Measurements from ENCODE around the gene MBD4. TPM values are rescaled to one million over a fixed set of nuclear protein-coding genes. Genes with fewer than 3 reads are reported as not detected.
A peak's percentile ranks its signal among the peaks of the same experiment; 100 is the strongest.
"Not testable (repeated sequence)": the region's sequence is repeated elsewhere in the genome, so short reads cannot be mapped to it uniquely, and the experiment has no call there.

MBD4 gene
- total RNA-seq, 4 donors from 2014 or later, result 22.9 to 35.2 (median 28.6) TPM

- Histone ChIP-seq H3K9me3 (no peaks in the 10 kb centered on the region), H3K27me3 (no peaks in the 10 kb centered on the region), H3K4me1 (peaks cover 11 to 21% of the 10 kb centered on the region in 2 donors), H3K27ac (no peak overlapping the region), H3K4me3 (replicated peaks in 1 of 3) (no peak overlapping the region), H3K36me3 (peaks cover 5 to 21% of the 10 kb centered on the region in 2 donors)
- 80 to 87% methylated on average over 6 of the region's 6 CpGs for WGBS, 2 donors
- intact Hi-C loops (cut with DNase I), result no loop called here
- no peak for DNase-seq
- TF ChIP-seq CTCF (IDR thresholded peaks at IDR 0.05) (no peak), POLR2A (IDR thresholded peaks at IDR 0.05) (no peak)
These were observed 46.5 kb downstream of the MBD4 start for GRCh38 chr3:129393271-129393670.

- H3K36me3 ChIP-seq, result peaks cover 5 to 21% of the 10 kb centered on the region in 2 donors
- intact Hi-C loops (cut with DNase I); H3K9me3 ChIP-seq; H3K27ac ChIP-seq; DNase-seq; H3K4me3 ChIP-seq (replicated peaks in 1 of 3); H3K27me3 ChIP-seq: not testable (repeated sequence)
- WGBS, 2 donors, result 74 to 78% methylated on average over 3 to 6 of the region's 8 CpGs
- H3K4me1 ChIP-seq, result peaks cover 9 to 26% of the 10 kb centered on the region in 2 donors
These were observed 47.5 kb downstream of the MBD4 start for GRCh38 chr3:129392106-129392887.

GRCh38 chr3:129391583-129391982, 48.2 kb downstream of the MBD4 start:
- Histone ChIP-seq H3K4me1 (peaks cover 13 to 30% of the 10 kb centered on the region in 2 donors), H3K36me3 (peaks cover 5 to 21% of the 10 kb centered on the region in 2 donors)
- intact Hi-C loops (cut with DNase I); H3K4me3 ChIP-seq (replicated peaks in 1 of 3); H3K27me3 ChIP-seq; H3K27ac ChIP-seq; DNase-seq; H3K9me3 ChIP-seq: not testable (repeated sequence)
- WGBS, 2 donors, result 82 to 92% methylated on average over 3 to 4 of the region's 4 CpGs

GRCh38 chr3:129389572-129389937, 50.2 kb downstream of the MBD4 start:
- intact Hi-C loops (cut with DNase I), result no loop called here
- Histone ChIP-seq H3K27me3 (no peaks in the 10 kb centered on the region), H3K4me3 (replicated peaks in 1 of 3) (no peak overlapping the region), H3K36me3 (peaks cover 5 to 21% of the 10 kb centered on the region in 2 donors), H3K9me3 (no peaks in the 10 kb centered on the region), H3K27ac (peak overlapping the region; percentile 37 to 81 (median 62)), H3K4me1 (peaks cover 13 to 30% of the 10 kb centered on the region in 2 donors)
- 82 to 87% methylated on average over 3 of the region's 3 CpGs for WGBS, 2 donors
- TF ChIP-seq CTCF (IDR thresholded peaks at IDR 0.05), result no peak
- TF ChIP-seq POLR2A (IDR thresholded peaks at IDR 0.05), result no peak
- no peak for DNase-seq

- DNase-seq; intact Hi-C loops (cut with DNase I); H3K4me3 ChIP-seq (replicated peaks in 1 of 3); H3K9me3 ChIP-seq; H3K27me3 ChIP-seq: not testable (repeated sequence)
- peak overlapping the region; percentile 54 to 81 (median 62) for H3K27ac ChIP-seq
- 59 to 65% methylated on average over 8 of the region's 8 CpGs for WGBS, 2 donors
- H3K4me1 ChIP-seq, result peaks cover 13 to 30% of the 10 kb centered on the region in 2 donors
- H3K36me3 ChIP-seq, result peaks cover 5 to 21% of the 10 kb centered on the region in 2 donors
These were observed 50.8 kb downstream of the MBD4 start for GRCh38 chr3:129388791-129389571.

- peak; percentile 24 to 45 for DNase-seq
- Histone ChIP-seq H3K36me3 (peaks cover 5 to 15% of the 10 kb centered on the region in 2 donors), H3K9me3 (no peaks in the 10 kb centered on the region), H3K4me1 (peaks cover 13 to 30% of the 10 kb centered on the region in 2 donors), H3K4me3 (replicated peaks in 1 of 3) (no peak overlapping the region), H3K27me3 (no peaks in the 10 kb centered on the region), H3K27ac (peak overlapping the region; percentile 54 to 76 (median 62))
- intact Hi-C loops (cut with DNase I), result no loop called here
- 54 to 58% methylated on average over 5 of the region's 5 CpGs for WGBS, 2 donors
- TF ChIP-seq POLR2A (IDR thresholded peaks at IDR 0.05) (no peak), CTCF (IDR thresholded peaks at IDR 0.05) (no peak)
These were observed 52.3 kb downstream of the MBD4 start for GRCh38 chr3:129387487-129387886.

Measured in thyroid gland (tissue), 4 donors.